WTC11 (cell line): ENCODE results near the gene BPI. TPM values are rescaled to one million over a fixed set of nuclear protein-coding genes. Genes with fewer than 3 reads are reported as not detected.

Experiments used
- ATAC-seq: fragments of 200-7000 bp; cut with Tn5 transposase; 2 replicates; pipeline ENCODE4 v1.10.0; 2021; ENCODE audit warnings: mild to moderate bottlenecking, moderate library complexity
- CTCF ChIA-PET: fragments of 300-600 bp; sonication (Branson Sonifier 250); formaldehyde crosslinking; loops from one replicate; lab custom pipeline; 2021; ENCODE audit warnings: antibody characterized with exemption; lab: Charles Lee
- POLR2A ChIA-PET: fragments of 350-600 bp; sonication (Branson Sonifier 250); formaldehyde crosslinking; loops from one replicate; lab custom pipeline; 2021; ENCODE audit warnings: antibody characterized with exemption; lab: Charles Lee
- DNase-seq: peaks from one replicate; pipeline ENCODE4 v3.0.0; 2021; ENCODE audit warnings: low spot score
- H3K27ac Mint-ChIP-seq: 2 replicates; pipeline ENCODE4 v1.8.0; 2021; ENCODE audit warnings: mixed read lengths
- H3K27me3 Mint-ChIP-seq: 2 replicates; pipeline ENCODE4 v1.8.0; 2021; ENCODE audit warnings: low read depth, mild to moderate bottlenecking, moderate library complexity, mixed read lengths
- H3K36me3 Mint-ChIP-seq: 2 replicates; pipeline ENCODE4 v1.8.0; 2021; ENCODE audit warnings: mixed read lengths
- H3K4me1 Mint-ChIP-seq: 2 replicates; pipeline ENCODE4 v1.8.0; 2022; ENCODE audit warnings: mixed read lengths
- H3K4me3 Mint-ChIP-seq: 2 replicates; pipeline ENCODE4 v1.8.0; 2021; ENCODE audit warnings: mild to moderate bottlenecking, moderate library complexity, mixed read lengths
- H3K9me3 Mint-ChIP-seq: 2 replicates; pipeline ENCODE4 v1.8.0; 2021; ENCODE audit warnings: mixed read lengths
- ARID4B ChIP-seq: sonication (generic); formaldehyde crosslinking; IDR thresholded peaks from 2 replicates; pipeline ENCODE4 v1.8.0; 2023; ENCODE audit warnings: missing genetic modification reagents, mild to moderate bottlenecking, borderline replicate concordance
- ATF3 ChIP-seq: sonication (generic); formaldehyde crosslinking; conservative IDR thresholded peaks from 2 replicates; pipeline ENCODE4 v1.8.1; 2022; ENCODE audit warnings: mild to moderate bottlenecking, missing genetic modification reagents
- CDX4 ChIP-seq: fragments of 250-450 bp; sonication (Bioruptor Pico); IDR thresholded peaks from 2 replicates; pipeline ENCODE4 v1.9.0; 2021; ENCODE audit warnings: moderate library complexity, mild to moderate bottlenecking, inconsistent platforms, borderline replicate concordance
- E2F4 ChIP-seq: sonication (generic); formaldehyde crosslinking; IDR thresholded peaks from 2 replicates; pipeline ENCODE4 v1.8.1; 2022; ENCODE audit warnings: low read depth, mild to moderate bottlenecking, moderate library complexity, missing genetic modification reagents, borderline replicate concordance
- ELF4 ChIP-seq: sonication (generic); formaldehyde crosslinking; IDR thresholded peaks from 2 replicates; pipeline ENCODE4 v1.8.1; 2022; ENCODE audit warnings: low read depth, mild to moderate bottlenecking, moderate library complexity, missing genetic modification reagents
- EMX1 ChIP-seq: fragments of 250-450 bp; sonication (Bioruptor Pico); IDR thresholded peaks from 2 replicates; pipeline ENCODE4 v1.8.0; 2021; ENCODE audit warnings: mild to moderate bottlenecking
- ERG ChIP-seq: fragments of 250-450 bp; sonication (Bioruptor Pico); IDR thresholded peaks from 2 replicates; pipeline ENCODE4 v1.8.0; 2021; ENCODE audit warnings: mild to moderate bottlenecking
- FOXK1 ChIP-seq: sonication (generic); formaldehyde crosslinking; IDR thresholded peaks from 2 replicates; pipeline ENCODE4 v1.8.0; 2022; ENCODE audit warnings: mild to moderate bottlenecking, moderate library complexity, missing genetic modification reagents
- FOXP4 ChIP-seq: sonication (generic); formaldehyde crosslinking; IDR thresholded peaks from 2 replicates; pipeline ENCODE4 v1.8.0; 2022; ENCODE audit warnings: mild to moderate bottlenecking, missing genetic modification reagents
- GTF2I ChIP-seq: fragments of 250-450 bp; sonication (Bioruptor Pico); conservative IDR thresholded peaks from 2 replicates; pipeline ENCODE4 v1.4.0; 2021; ENCODE audit warnings: mild to moderate bottlenecking
- HMGA2 ChIP-seq: fragments of 250-450 bp; sonication (Bioruptor Pico); IDR thresholded peaks from 2 replicates; pipeline ENCODE4 v1.4.0; 2021; ENCODE audit warnings: mild to moderate bottlenecking, moderate library complexity
- JAZF1 ChIP-seq: fragments of 250-450 bp; sonication (Bioruptor Pico); IDR thresholded peaks from 2 replicates; pipeline ENCODE4 v1.9.0; 2021; ENCODE audit warnings: moderate library complexity, mild to moderate bottlenecking, inconsistent platforms
- NR3C1 ChIP-seq: sonication (generic); formaldehyde crosslinking; conservative IDR thresholded peaks from 2 replicates; pipeline ENCODE4 v1.8.1; 2023; ENCODE audit warnings: low read depth, mild to moderate bottlenecking, missing genetic modification reagents
- OVOL2 ChIP-seq: fragments of 250-450 bp; sonication (Bioruptor Pico); IDR thresholded peaks from 2 replicates; pipeline ENCODE4 v1.9.0; 2021; ENCODE audit warnings: mild to moderate bottlenecking, borderline replicate concordance
- SOX15 ChIP-seq: fragments of 250-450 bp; sonication (Bioruptor Pico); IDR thresholded peaks from 2 replicates; pipeline ENCODE4 v1.9.0; 2021; ENCODE audit warnings: mild to moderate bottlenecking
- SP1 ChIP-seq: sonication (generic); formaldehyde crosslinking; conservative IDR thresholded peaks from 2 replicates; pipeline ENCODE4 v1.8.1; 2022; ENCODE audit warnings: missing genetic modification reagents
- USF2 ChIP-seq: sonication (generic); formaldehyde crosslinking; IDR thresholded peaks from 2 replicates; pipeline ENCODE4 v1.8.1; 2023; ENCODE audit warnings: mild to moderate bottlenecking, missing genetic modification reagents, moderate library complexity
- ZNF423 ChIP-seq: fragments of 250-450 bp; sonication (Bioruptor Pico); IDR thresholded peaks from 2 replicates; pipeline ENCODE4 v2.1.2; 2022; ENCODE audit warnings: mild to moderate bottlenecking, moderate library complexity
- ZNF671 ChIP-seq: fragments of 250-450 bp; sonication (Bioruptor Pico); IDR thresholded peaks from 2 replicates; pipeline ENCODE4 v1.8.0; 2021; ENCODE audit warnings: mild to moderate bottlenecking
- ZSCAN18 ChIP-seq: fragments of 250-450 bp; sonication (Bioruptor Pico); IDR thresholded peaks from 2 replicates; pipeline ENCODE4 v2.1.2; 2022; ENCODE audit warnings: mild to moderate bottlenecking, moderate library complexity
- total RNA-seq: library from RNA; stranded (reverse); gene quantifications from 3 replicates; pipeline ENCODE4 v1.2.3, GENCODE V29; 2021

Gene BPI
- total RNA-seq, 1 experiment from 2014 or later, result not detected

- no peaks in the 10 kb centered on the region for H3K9me3 Mint-ChIP-seq
- no peak overlapping the region for H3K27ac Mint-ChIP-seq
- no peak overlapping the region for H3K4me3 Mint-ChIP-seq
- CTCF ChIA-PET, result interaction anchor here (1.1 to 1.6 kb wide), 2 partner anchors 9 to 10 kb away, joined by 3 to 5 read pairs; no protein-coding TSS in a partner anchor
- DNase-seq (no peak), ATAC-seq (no peak)
- H3K27me3 Mint-ChIP-seq, result no peaks in the 10 kb centered on the region
- no peak for TF ChIP-seq OVOL2 (CRISPR knock-in tag)
- no peak for TF ChIP-seq CDX4 (CRISPR knock-in tag)
- no peak for TF ChIP-seq FOXK1 (CRISPR knock-in tag)
- TF ChIP-seq ELF4 (CRISPR knock-in tag), result no peak
- TF ChIP-seq E2F4 (CRISPR knock-in tag), result no peak
- TF ChIP-seq SP1 (CRISPR knock-in tag), result no peak
- TF ChIP-seq JAZF1 (CRISPR knock-in tag), result no peak
- TF ChIP-seq ZNF423, result no peak
- TF ChIP-seq ATF3 (CRISPR knock-in tag), result no peak
- no peak for TF ChIP-seq ZSCAN18
- TF ChIP-seq HMGA2 (CRISPR knock-in tag), result no peak
- no peak for TF ChIP-seq ZNF671 (CRISPR knock-in tag)
- no peak for TF ChIP-seq ARID4B (CRISPR knock-in tag)
- TF ChIP-seq FOXP4, result no peak
- no peak for TF ChIP-seq SOX15 (CRISPR knock-in tag)
- TF ChIP-seq NR3C1 (CRISPR knock-in tag), result no peak
- no peak for TF ChIP-seq USF2 (CRISPR knock-in tag)
- no peak for TF ChIP-seq EMX1 (CRISPR knock-in tag)
- no peak for TF ChIP-seq GTF2I
- TF ChIP-seq ERG (CRISPR knock-in tag), result no peak
- peaks cover 36% of the 10 kb centered on the region for H3K4me1 Mint-ChIP-seq
- H3K36me3 Mint-ChIP-seq, result no peaks in the 10 kb centered on the region
- POLR2A ChIA-PET, result no interaction called here
Measured at GRCh38 chr20:38346741-38347140, 42.8 kb downstream of the BPI start.
